ENCODE measurements around the gene PCSK6.

Gene PCSK6

DNA sequence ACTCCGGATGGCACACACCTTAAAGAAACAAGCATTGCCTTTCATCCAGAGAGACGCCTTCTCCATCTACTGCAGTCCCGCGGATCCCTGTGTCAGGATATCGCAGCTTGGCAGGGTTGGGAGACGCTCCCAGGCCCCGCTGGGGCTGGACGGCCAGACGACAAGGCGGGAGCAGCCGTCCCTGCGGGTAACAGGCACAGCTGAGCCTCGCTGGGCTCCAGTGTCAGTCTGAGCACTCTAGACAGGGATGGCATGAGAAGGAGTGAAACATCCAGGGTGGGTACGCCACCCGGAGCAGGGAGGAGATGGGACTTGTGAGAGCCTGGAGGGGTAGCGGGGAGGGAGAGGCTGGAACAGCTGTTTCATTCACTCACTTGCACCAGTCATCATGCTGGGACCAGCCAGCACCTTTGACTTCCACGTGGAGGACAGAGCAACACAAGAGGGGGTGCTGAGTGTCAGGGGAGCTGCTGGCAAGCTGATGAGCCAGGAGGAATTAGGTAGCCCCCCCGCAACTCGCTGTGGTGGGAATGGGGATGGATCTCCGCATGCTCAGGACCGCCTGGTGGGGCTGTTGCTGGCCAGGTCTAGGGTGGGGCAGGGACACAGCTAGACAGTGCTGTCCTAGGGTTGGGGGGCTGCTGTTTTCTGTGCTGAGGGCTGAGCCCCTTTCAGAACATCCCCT, 162.9 kb downstream of the PCSK6 start:
- no peak for DNase-seq (ENCODE audit: low read depth in 2 of 2)

DNA sequence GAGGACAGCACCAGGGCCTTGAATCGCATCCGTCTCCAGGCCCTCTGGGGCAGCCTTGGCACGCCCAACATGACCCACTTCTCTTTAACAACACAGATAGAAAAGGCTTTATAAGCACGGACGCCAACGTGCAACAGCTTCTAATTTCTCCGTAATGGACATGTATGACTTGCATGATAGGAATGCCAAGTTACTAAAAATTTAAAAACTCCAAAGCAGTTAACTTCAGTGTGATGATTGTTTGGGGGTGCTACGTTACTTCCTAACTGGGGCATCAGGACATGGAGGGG, 163.5 kb downstream of the PCSK6 start:
- DNase-seq (ENCODE audit: low read depth in 2 of 2): no peak

DNA sequence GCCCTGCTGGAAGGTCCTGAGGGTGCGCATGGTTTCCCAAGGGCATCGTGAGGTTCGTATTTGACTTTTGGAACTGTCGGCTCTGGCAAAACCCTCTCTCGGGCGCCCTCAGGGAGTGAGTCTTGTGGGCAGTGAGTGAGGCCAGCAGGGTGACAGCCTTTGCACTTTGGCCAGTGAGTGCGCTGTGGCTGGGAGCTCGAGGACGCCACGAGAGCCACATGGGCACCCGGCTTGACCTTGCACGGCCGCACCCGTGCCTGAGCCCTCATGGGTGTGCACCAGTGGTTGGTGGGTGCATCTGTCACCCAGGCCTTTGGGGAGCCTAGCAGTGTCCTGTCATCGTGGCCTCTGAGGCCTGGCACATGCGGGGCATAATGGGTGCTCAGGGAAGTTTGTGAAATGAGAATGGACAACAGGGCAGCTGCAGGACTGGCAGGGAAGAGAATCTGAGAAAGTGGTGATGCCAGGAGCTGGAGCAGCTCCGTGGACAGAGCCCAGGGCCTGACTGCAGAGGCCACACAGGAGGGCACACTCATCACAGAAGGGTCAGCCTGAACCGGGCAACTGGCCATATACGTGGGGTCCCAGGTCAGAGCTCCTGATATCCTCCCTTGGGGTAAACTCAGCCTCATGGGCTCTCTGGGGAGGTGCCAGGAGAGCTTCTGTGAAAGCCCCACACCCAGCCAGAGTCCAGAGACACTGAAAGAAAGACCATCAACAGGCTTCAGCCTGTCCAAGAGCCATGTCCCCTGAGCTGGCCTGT, 164.1 kb downstream of the PCSK6 start:
- DNase-seq (ENCODE audit: low read depth in 2 of 2): no peak

DNA sequence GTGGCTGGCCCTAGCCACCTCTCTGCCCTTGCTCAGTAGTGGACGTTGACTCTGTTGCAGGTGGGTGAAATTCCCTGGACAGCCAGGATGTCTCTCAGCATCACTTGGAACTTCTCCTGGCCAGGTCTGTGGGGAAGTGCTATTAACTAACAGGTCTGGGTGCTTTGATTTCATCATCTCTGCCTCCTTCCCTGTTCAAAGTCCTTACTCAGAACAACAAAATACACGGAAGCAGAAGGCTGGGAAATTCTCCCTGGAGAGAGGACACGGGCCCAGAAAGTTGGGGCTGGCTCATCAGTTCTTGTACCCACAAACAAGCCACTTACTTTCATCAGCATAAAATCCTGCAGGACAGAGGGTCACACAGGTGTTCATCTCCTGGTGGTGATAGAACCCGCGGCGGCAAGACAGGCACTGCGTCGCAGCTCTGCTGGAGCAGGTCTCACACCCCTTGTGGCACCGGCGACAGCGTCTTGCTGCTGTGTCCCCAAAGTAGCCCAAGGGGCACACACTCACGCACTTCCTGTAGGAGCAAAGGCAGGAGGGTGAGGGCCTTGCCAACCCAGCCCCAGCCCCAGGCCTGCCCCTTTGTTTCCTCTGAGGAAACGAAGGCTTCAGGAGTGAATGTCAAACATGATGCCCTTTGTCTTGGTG, 164.9 kb downstream of the PCSK6 start:
- DNase-seq (ENCODE audit: low read depth in 2 of 2): no peak

DNA sequence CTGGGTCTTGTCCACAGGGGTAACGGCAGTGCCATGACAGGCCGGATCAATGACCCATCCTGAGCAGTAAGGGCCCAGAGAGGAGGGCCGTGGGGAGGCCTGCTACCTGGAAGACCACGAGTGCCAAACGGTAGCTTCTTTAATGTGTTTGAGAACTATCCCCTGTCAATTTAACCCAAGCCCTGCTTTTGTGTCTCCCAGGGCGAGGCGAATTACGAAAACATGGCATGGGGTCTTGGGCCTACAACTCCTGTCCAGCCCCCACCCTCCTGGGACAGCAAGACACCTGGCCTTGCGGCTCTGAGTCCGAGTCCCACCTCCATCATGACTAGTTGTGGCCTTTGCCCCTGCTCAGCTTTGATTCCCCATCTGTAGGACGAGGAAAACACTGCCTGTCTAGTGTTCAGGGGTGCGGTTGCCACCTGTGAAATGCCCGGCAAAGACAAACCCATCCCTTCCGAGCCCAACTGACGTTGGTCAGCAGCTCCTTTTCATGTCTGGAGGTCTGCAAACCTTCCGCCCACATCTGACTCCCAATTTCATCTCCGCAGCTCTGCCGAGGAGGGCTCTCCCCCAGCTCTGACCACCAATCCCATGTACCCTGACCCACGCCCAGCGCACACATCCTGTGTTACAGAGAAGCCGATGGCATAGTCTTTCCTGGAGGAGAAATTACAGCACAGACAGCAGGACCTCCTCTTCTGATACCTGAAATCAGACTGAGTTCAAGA, 165.5 kb downstream of the PCSK6 start:
- no peak for DNase-seq (ENCODE audit: low read depth in 2 of 2)

DNA sequence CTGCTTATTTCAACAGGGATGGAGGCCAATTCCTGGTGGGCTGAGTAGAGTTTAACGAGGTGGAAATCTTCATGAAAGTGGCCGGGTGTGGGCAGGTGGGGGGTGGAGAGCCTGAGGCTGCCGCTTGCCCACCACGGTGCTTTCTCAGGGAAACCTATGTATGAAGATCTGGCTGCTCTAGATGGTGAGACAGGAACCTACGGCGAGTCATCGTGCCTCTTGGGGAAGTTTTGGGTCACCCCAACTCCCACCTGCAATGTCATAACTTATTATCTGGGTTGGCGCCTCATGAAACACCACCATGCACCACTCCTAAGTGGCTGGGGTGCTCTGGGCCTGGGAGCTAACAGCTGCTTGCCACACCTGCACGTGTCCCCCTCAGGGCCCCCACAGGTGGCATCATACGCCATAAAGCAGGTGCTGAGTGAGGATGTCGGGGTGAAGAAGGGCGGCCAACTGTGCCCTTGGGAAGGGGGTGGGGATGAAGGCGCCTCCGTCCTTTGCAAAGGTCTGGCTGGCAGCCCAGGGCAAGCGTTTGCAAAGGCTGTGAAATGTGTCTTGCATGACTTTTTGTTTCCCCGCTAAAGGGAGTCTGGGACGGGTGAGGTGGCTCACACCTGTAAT, 166.5 kb downstream of the PCSK6 start:
- DNase-seq (ENCODE audit: low read depth in 2 of 2): no peak

DNA sequence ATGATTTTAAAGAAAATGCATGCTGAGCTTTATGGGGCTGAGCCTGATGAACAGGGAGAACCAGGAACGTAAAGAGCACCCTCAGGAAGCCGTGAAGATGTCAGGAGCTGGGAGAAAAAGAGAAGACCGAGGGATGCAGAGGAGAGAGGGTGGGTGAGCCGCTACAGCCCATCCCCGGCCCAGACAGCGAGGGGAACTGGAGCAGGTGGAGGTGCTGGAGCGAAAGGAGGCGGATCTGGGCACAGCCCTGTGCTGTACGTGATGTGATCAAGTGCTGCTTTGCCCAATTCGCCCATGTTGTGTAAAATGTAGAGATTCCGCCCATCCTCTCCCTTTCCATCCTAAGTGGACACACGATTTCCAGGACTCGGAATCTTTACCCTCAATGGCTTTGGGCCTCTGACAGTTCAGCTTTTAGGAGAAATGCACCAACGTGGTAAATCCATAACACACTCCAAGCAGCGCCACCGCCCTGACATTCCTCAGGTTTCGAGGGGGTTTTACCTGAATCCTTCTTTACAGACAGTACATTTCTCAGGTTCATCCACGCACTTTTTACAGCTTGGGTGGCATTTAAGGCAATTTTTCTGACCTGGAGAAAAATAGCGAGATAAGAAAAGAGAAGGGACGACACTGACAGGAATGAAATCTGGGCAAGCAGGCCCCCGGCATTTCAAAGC, 167.4 kb downstream of the PCSK6 start:
- DNase-seq (ENCODE audit: low read depth in 2 of 2): no peak

DNA sequence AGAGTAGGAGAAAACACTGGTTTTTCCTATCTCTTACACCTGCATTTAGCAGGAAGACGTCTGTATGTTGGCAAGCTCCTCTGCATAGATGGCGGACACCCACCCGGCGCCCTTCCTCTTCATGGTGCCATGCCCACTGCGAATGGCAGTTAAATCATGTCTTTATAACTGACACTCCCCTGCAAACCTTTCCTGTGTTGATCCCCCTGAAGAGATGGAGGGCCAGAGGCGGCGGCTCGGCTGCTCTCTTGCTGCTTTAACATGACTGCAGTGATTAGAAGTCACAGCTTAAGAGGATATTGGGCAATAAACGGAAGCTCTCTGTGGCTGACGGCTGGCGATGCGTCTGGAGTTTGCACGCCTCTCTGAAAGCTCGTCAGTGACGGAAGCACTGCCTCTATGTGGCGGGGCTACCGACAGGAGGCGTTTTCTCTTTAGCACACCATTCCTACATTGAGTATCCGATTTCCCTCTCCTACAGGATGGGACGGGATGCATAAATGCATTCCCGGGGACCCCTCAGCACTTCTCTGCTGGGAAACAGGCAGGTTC, 168.9 kb downstream of the PCSK6 start:
- peak; percentile 32 to 50 for DNase-seq (ENCODE audit: low read depth in 2 of 2)

DNA sequence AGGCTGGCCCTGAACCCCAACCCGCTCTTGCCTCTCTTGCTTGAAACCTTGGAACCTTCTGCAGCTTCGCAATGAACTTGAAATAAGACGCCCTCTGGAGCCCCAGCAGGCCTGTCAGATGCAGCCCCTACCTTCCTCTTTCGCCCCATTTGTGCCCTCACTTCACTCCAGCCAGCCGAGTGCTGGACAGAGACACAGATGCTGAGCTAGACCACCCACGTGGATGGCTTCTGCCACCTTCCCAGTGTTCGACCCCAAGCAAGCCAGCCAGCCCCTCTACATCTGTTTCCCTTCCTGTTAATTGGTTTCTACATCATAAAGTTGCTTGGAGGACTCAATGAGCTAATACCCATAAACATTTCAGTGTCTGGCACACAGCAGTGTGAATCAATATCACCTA, 170.7 kb downstream of the PCSK6 start:
- no peak for DNase-seq (ENCODE audit: low read depth in 2 of 2)

DNA sequence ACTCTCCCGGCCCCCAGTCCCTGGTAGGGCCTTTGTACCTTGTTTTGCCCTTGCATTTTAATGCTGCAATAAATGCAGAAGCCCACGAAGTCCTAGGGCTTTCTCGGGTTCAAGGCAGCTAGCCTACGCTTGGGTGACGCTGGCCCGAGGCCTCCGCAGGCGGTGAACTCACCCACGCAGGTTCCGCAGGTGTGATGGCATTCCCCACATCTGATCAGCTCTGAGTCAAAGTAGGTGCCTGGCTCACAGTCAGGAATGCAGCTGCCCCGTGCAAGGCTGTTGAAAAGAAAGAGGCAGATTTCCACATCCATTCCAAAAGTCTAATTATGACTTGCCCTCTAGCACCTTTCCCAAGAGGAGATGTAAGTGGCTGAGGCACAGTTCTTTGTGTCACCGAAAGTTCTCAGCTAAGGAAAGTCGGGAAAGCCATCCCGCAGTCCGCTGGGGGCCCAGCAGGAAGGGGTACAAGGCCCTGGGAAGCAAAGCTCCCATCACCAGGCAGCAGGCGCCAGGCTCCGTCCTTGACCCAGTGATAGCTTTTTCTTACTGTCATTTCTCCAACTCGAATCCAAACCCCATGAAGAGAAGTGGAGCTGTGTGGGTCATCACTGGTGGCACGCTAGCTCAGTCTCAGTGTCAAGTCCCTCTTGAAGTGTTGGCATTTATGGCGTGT, 171.2 kb downstream of the PCSK6 start:
- DNase-seq (ENCODE audit: low read depth in 2 of 2): no peak

DNA sequence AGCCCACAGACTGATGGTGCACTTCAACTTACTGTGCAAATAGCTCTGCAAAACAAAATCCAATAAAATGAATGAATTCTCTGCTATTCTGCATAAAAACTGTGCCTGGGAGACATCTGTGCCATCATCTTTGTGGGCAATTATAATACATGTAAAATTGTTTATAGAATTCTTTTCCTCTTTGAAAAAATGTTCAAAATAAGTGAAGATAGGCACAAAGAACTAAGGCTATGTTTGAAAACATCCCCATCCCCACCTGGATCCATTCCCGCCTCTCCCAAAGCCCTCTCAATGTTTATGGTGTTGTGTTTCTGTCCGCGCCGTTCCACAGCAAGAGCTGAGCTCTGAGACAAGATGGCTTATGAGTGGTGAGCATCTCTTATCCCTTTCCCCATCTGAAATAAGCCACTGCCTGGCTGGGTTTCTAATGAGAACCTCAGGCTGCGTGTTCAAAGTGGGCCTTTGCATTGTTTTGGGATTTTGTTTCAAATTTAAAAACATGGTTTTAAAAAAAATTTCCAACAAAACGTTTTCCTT, 172.1 kb downstream of the PCSK6 start:
- DNase-seq (ENCODE audit: low read depth in 2 of 2): no peak

DNA sequence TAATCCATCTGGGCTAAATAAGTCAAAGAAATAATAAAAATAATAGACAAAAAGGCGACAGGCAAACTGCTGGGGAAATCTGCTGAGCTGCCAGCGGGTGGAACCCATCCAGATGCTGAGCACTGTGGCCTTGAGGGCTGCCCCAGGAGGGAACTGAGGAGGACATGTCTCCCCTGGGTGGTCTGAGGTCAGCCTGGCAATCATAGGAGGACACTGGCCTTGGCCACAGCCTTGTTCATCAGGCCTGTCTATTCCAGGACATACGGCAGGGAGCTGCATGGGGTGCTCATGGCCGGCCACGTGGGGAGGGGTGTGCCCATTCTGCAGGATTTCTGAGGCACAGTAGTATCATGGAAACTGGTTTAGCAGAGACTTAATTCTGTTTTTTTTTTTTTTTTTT, 173.0 kb downstream of the PCSK6 start:
- no peak for DNase-seq (ENCODE audit: low read depth in 2 of 2)

DNA sequence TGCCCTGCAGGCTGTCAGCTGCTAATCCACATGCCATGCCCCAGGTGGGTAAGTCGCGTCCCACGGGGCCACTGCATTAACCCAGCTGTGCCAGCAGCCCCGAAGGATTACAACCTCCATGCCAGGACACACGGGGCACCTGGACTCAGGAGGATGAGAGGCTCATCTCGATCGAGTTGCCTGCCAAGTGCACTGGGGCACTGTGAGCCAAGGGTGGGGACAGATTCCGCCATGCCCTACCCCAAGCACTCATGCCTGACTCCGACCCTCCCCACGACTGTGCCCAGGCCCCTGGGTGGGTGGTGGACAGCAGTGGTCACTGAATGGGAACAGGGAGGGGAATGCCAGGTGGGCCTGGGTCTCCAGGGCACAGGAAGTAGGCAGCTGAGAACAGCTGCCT, 173.8 kb downstream of the PCSK6 start:
- no peak for DNase-seq (ENCODE audit: low read depth in 2 of 2)

DNA sequence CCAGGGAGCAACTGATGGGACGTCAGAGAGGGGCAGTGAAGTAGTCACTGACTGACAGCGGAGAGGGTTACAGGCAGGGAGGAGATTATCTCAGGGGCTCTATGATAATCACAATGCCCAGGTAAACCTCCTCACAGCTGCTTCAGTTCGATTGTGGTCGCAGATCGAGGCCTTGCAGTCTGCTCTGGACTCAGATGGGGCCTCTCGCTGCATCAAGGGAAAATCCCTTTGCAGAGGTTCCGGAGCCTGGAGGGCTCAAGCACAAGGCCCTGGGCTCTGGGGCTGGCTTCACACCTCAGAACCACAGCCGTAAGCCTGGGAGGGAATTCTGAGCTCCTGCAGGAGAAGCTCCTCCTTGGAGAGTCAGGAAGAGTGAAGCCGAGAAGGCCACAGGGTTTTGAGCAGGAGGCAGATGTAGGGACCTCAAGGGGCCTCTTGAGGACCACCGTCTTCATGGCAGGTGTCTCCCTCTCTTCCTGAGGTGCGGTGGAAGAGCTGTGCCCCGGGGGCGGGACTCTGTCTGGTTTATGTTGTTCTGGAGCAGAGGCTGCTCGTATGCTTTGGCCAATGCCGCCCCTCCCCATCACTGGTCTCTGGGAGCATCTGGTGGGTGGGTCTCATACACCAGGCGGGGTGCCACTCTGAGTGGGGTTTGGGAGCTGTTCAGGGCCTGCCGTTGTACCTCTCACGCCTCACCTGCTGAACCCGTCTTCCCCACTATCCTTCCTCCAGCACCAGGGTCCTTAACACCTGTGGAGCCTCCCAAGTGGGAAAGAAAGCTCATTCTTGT, 175.0 kb downstream of the PCSK6 start:
- no peak for DNase-seq (ENCODE audit: low read depth in 2 of 2)

DNA sequence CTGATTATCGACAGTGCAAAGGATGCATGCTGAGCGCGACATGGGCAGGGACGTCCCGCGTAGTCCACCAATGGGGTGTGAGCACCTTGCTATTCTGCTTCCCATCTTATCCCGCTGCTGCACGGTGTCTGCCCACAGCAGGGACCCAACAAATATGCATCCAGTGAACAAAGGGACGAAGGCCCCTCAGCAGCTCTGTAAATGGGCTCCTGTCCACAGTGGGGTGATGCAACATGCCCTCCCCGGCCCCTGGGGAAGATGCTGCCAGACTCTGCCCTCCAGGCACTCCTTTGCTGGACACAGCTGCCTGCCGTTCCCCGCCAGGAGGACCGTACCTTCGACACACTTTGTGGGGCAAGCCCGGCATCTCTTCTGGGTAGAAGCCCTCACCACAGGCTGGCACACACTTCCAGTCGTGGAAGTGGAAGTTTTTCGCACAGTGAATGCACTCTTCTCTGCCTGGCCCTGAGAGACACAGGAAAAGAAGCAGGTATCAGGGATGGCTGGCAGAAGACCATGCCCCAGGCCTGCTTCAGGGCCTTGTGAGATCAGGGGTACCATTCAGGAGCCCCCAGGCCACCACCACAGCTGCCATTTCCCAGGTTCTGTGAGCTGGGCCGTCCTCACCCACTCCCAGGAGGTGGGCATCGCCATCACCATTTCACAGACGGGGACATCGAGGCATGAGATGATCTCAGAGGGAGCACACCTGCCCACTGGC, 176.3 kb downstream of the PCSK6 start:
- no peak for DNase-seq (ENCODE audit: low read depth in 2 of 2)

DNA sequence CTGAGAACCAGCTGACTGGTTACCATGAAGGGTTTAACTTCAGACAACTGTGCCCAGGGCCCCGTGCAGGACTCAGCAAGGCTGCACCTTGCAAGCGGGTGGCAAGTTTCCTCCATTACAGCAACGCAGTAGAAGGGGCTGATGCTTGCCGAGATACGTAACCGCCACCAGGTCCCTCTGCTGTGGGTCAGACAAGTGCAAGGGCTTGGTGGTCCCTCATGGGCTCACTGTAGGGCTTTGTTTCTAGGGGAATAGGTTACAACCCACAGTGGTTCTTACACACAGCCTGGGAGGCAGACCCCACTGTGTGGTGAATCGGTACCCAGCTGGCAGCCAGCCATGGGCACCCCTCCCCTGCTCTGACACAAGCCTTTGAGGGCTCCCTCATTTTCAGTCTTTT, 179.0 kb downstream of the PCSK6 start:
- DNase-seq (ENCODE audit: low read depth in 2 of 2): no peak

DNA sequence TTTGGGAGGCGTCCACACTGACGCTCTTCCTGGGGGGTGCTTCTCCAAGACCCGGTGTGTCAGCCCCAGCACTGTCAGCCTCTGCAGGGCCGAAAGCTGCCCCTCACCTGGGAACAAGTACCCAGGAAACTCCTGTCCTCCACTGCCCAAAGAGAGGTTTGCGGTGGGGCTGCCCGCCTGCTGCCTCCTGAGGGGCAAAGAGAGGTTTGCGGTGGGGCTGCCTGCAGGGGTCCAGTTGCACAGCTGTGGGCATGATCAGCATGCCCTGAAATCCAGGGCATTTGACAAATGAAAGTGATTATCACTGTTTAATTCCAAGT, 179.4 kb downstream of the PCSK6 start:
- DNase-seq (ENCODE audit: low read depth in 2 of 2): no peak

DNA sequence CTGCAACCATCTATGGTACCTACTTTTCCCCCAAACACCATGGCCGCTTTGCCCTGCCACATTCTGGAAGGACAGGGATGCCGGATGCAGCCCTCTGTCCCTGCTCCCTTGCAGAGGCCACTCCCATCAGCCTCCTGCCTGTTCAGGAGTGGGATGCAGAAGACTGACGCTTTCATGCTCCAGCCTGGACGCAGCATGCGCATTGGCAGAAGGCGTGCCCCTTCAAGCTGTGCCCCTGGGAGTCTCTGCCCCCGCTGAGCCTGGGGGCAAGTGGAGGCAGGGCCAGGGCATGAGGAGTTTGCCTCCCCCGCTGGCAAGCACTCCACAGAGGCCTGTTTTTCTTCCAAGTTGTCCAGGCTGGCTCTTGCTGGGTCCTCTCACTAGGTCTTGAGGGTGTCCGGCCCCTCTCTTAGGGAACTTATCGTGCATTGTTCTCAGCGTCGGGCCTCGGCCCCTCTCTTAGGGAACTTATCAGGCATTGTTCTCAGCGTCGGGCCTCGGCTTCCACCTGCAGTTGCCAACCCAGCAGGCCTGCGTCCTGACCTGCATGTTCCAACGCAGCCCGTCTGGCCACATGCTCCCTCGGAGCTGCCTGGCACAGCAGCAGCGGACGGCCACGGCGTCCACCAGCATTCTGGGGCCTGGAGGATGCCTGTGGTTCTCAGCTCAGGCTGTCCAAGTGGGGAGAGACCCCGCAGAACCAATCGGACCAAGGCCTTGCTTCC, 179.9 kb downstream of the PCSK6 start:
- DNase-seq (ENCODE audit: low read depth in 2 of 2): no peak
